Right lobe of liver (tissue), 6 donors: ENCODE data around the gene SHBG. TPM values are rescaled to one million over a fixed set of nuclear protein-coding genes. Genes with fewer than 3 reads are reported as not detected.
A peak's percentile ranks its signal among the peaks of the same experiment; 100 is the strongest.
"Not testable (repeated sequence)": the region's sequence is repeated elsewhere in the genome, so short reads cannot be mapped to it uniquely, and the experiment has no call there.

Experiments used
- ATAC-seq, 4 donors: fragments of 200-7000 bp; cut with Tn5 transposase; one replicate each; pipeline ENCODE4 v1.9.1; 2020; ENCODE audit warnings: mild to moderate bottlenecking in 4 of 4, moderate library complexity in 4 of 4
- DNase-seq, 3 donors: peaks; one replicate each; pipeline ENCODE4 v3.0.0-alpha.2; 2020
- H3K27ac ChIP-seq, 3 donors: fragments of 200-600 bp; one replicate each; pipeline ENCODE4 v1.8.0; 2022
- H3K27me3 ChIP-seq, 2 donors: fragments of 200-600 bp; one replicate each; pipeline ENCODE4 v1.8.0; 2022
- H3K36me3 ChIP-seq, 4 donors: fragments of 200-600 bp; sonication (generic) in 1 of 4; one replicate each; pipeline versions ENCODE4 v1.5.1 to v1.8.0; 2017 to 2022; ENCODE audit warnings: control low read depth in 1 of 4
- H3K4me1 ChIP-seq, 4 donors: fragments of 200-600 bp; sonication (generic) in 1 of 4; one replicate each; pipeline versions ENCODE4 v1.5.1 to v1.8.0; 2017 to 2022; ENCODE audit warnings: control low read depth in 1 of 4
- H3K4me3 ChIP-seq, 3 donors: fragments of 200-600 bp; one replicate each; pipeline ENCODE4 v1.8.0; 2022
- H3K9me3 ChIP-seq, 4 donors: fragments of 200-600 bp; sonication (generic) in 1 of 4; one replicate each; pipeline versions ENCODE4 v1.5.1 to v1.8.0; 2017 to 2022; ENCODE audit warnings: control low read depth in 1 of 4
- CTCF ChIP-seq, 4 donors: fragments of 200-600 bp in 3 of 4; fragments of 450-650 bp in 1 of 4; IDR thresholded peaks; one replicate each; pipeline versions ENCODE4 v1.5.1 to v1.8.0; 2016 to 2022; ENCODE audit warnings: antibody characterized with exemption in 4 of 4, mild to moderate bottlenecking in 2 of 4
- POLR2A ChIP-seq: fragments of 450-650 bp; IDR thresholded peaks from one replicate; pipeline ENCODE4 v1.6.1; 2017; ENCODE audit warnings: antibody characterized with exemption, mild to moderate bottlenecking
- WGBS: methylation state at CpG from one replicate; pipeline ENCODE4 v1.1.6; 2018; ENCODE audit warnings: low coverage, low lambda C conversion rate; ENCODE audit not compliant: insufficient coverage; ENCODE audit errors: missing lambda C conversion rate; 5-methylcytosine and 5-hydroxymethylcytosine counted together
- intact Hi-C, 2 donors: fragments of 100-400 bp; cut with DNase I; formaldehyde crosslinking; loops; one replicate each; pipeline versions ENCODE4 v1.11.2 to v1.14.1; 2022
- total RNA-seq, 6 experiments: library from RNA; depleted of rRNA in 2 of 6; stranded (reverse); fragments of >200 nt in 2 of 6; fragmentation: NEBNext Ultra II Directional in 3 of 6; extraction: Animal tissue kit (Norgen Biotek cat#: 25700) in 3 of 6; gene quantifications; one replicate each; pipeline versions ENCODE4 v1.1.0 to v1.2.4, GENCODE V29; 2016 to 2023
- donor health status: DM: no; HTN: yes; CAD: no.
- donor health status: DM: no; HTN: no; CAD: no.
- donor health status: DM: no; HTN: no; CAD: no.
- donor health status: DM: no; HTN: yes; CAD: no.
- donor health status: DM: no; HTN: yes; CAD: no.

Gene SHBG
- total RNA-seq, 6 experiments from 2014 or later: 2.4 to 70.2 (median 15.4) TPM

- Histone ChIP-seq H3K27ac (peak overlapping the region; percentile 54 to 88 (median 69)), H3K4me1 (peaks cover 0 to 31% (median 9%) of the 10 kb centered on the region in 4 donors), H3K27me3 (no peaks in the 10 kb centered on the region), H3K9me3 (no peaks in the 10 kb centered on the region), H3K4me3 (peak overlapping the region; percentile 39 to 55 (median 40)), H3K36me3 (no peaks in the 10 kb centered on the region)
- intact Hi-C loops: no loop called here
- TF ChIP-seq CTCF (IDR thresholded peaks at IDR 0.05): no peak
- DNase-seq: no peak
- 11% methylated on average over 20 of the region's 28 CpGs for WGBS
- no peak for ATAC-seq
These were observed 14.6 kb upstream of the SHBG start for GRCh38 chr17:7615265-7615747.

- no peak overlapping the region for H3K27ac ChIP-seq
- H3K9me3 ChIP-seq: no peaks in the 10 kb centered on the region
- no peaks in the 10 kb centered on the region for H3K27me3 ChIP-seq
- DNase-seq (no peak), ATAC-seq (no peak)
- H3K4me3 ChIP-seq: no peak overlapping the region
- H3K36me3 ChIP-seq: no peaks in the 10 kb centered on the region
- peaks cover 0 to 10% (median 4%) of the 10 kb centered on the region in 4 donors for H3K4me1 ChIP-seq
- 65% methylated on average over 4 of the region's 5 CpGs for WGBS
- TF ChIP-seq CTCF (IDR thresholded peaks at IDR 0.05) (no peak), POLR2A (no peak)
- intact Hi-C loops: no loop called here
These were observed 11.3 kb upstream of the SHBG start for GRCh38 chr17:7618608-7619007.

GRCh38 chr17:7620835-7621234, 9.1 kb upstream of the SHBG start:
- no peaks in the 10 kb centered on the region for H3K9me3 ChIP-seq
- WGBS: 91% methylated on average over 6 of the region's 8 CpGs
- H3K27me3 ChIP-seq: no peaks in the 10 kb centered on the region
- peaks cover 0 to 24% (median 10%) of the 10 kb centered on the region in 4 donors for H3K4me1 ChIP-seq
- ATAC-seq (no peak), DNase-seq (no peak)
- intact Hi-C loops: no loop called here
- no peak overlapping the region for H3K4me3 ChIP-seq
- no peaks in the 10 kb centered on the region for H3K36me3 ChIP-seq
- H3K27ac ChIP-seq: no peak overlapping the region
- no peak for TF ChIP-seq CTCF (IDR thresholded peaks at IDR 0.05)
- TF ChIP-seq POLR2A: no peak

- Histone ChIP-seq H3K9me3 (no peaks in the 10 kb centered on the region), H3K4me3 (no peak overlapping the region), H3K36me3 (no peaks in the 10 kb centered on the region), H3K27ac (peak overlapping the region in 2 of 3 donors; percentile 49 to 62), H3K27me3 (no peaks in the 10 kb centered on the region), H3K4me1 (peaks cover 0 to 39% (median 15%) of the 10 kb centered on the region in 4 donors)
- DNase-seq: peak in 1 of 3 donors; percentile 49
- intact Hi-C loops: no loop called here
- ATAC-seq: peak in 3 of 4 donors; percentile 3 to 7 (median 3)
- WGBS: 22% methylated on average over 5 of the region's 5 CpGs
- TF ChIP-seq CTCF (IDR thresholded peaks at IDR 0.05): no peak
- no peak for TF ChIP-seq POLR2A
These were observed 6.3 kb upstream of the SHBG start for GRCh38 chr17:7623661-7624060.

GRCh38 chr17:7625749-7626148, 4.2 kb upstream of the SHBG start:
- ATAC-seq: peak in 2 of 4 donors; percentile 13 to 18
- H3K27ac ChIP-seq: peak overlapping the region in 2 of 3 donors; percentile 20 to 91
- intact Hi-C loops, H3K9me3 ChIP-seq, H3K27me3 ChIP-seq, H3K36me3 ChIP-seq: not testable (repeated sequence)
- peaks cover 0 to 52% (median 21%) of the 10 kb centered on the region in 4 donors for H3K4me1 ChIP-seq
- H3K4me3 ChIP-seq: peak overlapping the region in 2 of 3 donors; percentile 87 to 88
- DNase-seq: peak in 2 of 3 donors; percentile 60 to 70
- WGBS: 23% methylated on average over 11 of the region's 16 CpGs
